Activated CD8-positive, alpha-beta memory T cell treated with anti-CD3 and anti-CD28 coated beads for 48 hours (primary cell): ENCODE data around the gene RNF31.

ENCODE experiments used
- DNase-seq, 3 experiments: peaks; one replicate each; pipeline ENCODE4 v3.0.0-alpha.2; 2020; ENCODE audit warnings: low read depth in 2 of 3, low spot score in 2 of 3

Gene RNF31

GRCh38 chr14:24116128-24116814 is 31.0 kb upstream of the RNF31 start:
- no peak for DNase-seq

GRCh38 chr14:24117179-24117578 is 30.1 kb upstream of the RNF31 start:
- no peak for DNase-seq

- DNase-seq = no peak
Observed at GRCh38 chr14:24119691-24120090, 27.6 kb upstream of the RNF31 start.

GRCh38 chr14:24121210-24121609 is 26.1 kb upstream of the RNF31 start:
- DNase-seq = no peak

- DNase-seq = no peak
Observed at GRCh38 chr14:24122416-24122815, 24.9 kb upstream of the RNF31 start.

- no peak for DNase-seq
Observed at GRCh38 chr14:24122898-24123297, 24.4 kb upstream of the RNF31 start.

- no peak for DNase-seq
Observed at GRCh38 chr14:24123424-24124417, 23.6 kb upstream of the RNF31 start.

- no peak for DNase-seq
Observed at GRCh38 chr14:24126939-24127338, 20.4 kb upstream of the RNF31 start.

GRCh38 chr14:24127673-24128072 is 19.6 kb upstream of the RNF31 start:
- no peak for DNase-seq

GRCh38 chr14:24129410-24129998 is 17.8 kb upstream of the RNF31 start:
- no peak for DNase-seq

GRCh38 chr14:24130380-24130716 is 16.9 kb upstream of the RNF31 start, which contains the start of gene FITM1:
FITM1 (plus strand) TSS chr14:24130659; CDS start chr14:24131564, 905 bp downstream.
- DNase-seq = no peak

GRCh38 chr14:24130717-24131548 is 16.4 kb upstream of the RNF31 start:
- DNase-seq = no peak

- no peak for DNase-seq
Observed at GRCh38 chr14:24131549-24131966, 15.7 kb upstream of the RNF31 start.

- DNase-seq = no peak
Observed at GRCh38 chr14:24132061-24132685, 15.1 kb upstream of the RNF31 start.

GRCh38 chr14:24132976-24133375 is 14.3 kb upstream of the RNF31 start:
- DNase-seq = no peak

- DNase-seq = no peak
Observed at GRCh38 chr14:24133735-24134134, 13.6 kb upstream of the RNF31 start.

- DNase-seq = no peak
Observed at GRCh38 chr14:24135584-24135833, 11.8 kb upstream of the RNF31 start.

GRCh38 chr14:24135834-24136683 is 11.2 kb upstream of the RNF31 start, which contains the start of gene PSME1:
PSME1 (plus strand) TSS chr14:24136194; CDS start chr14:24136263, 69 bp downstream.
- peak; percentile 87 to 92 (median 88) for DNase-seq

GRCh38 chr14:24136684-24137528 is 10.4 kb upstream of the RNF31 start:
- DNase-seq = no peak
